GM23338 (cell line): ENCODE measurements around the gene UNKL. TPM values are rescaled to one million over a fixed set of nuclear protein-coding genes. Genes with fewer than 3 reads are reported as not detected.

ENCODE experiments used
- ATAC-seq: fragments of 200-7000 bp; cut with Tn5 transposase; 3 replicates; pipeline ENCODE4 v1.9.1; 2020
- DNase-seq: peaks from one replicate; pipeline ENCODE4 v3.0.0-alpha.2; 2015; ENCODE audit warnings: low spot score
- H2AFZ ChIP-seq: fragments of 200-600 bp; sonication (generic); 2 replicates; pipeline ENCODE4 v1.8.0; 2016; ENCODE audit warnings: antibody characterized with exemption, mild to moderate bottlenecking, moderate library complexity
- H3F3A ChIP-seq: fragments of 200-600 bp; sonication (generic); replicated peaks from 2 replicates; pipeline ENCODE4 v1.8.0; 2017; ENCODE audit warnings: antibody characterized with exemption, mixed run types, low read depth
- H3K27ac ChIP-seq: fragments of 200-600 bp; sonication (generic); 2 replicates; pipeline ENCODE4 v1.6.1; 2016; ENCODE audit warnings: low read depth
- H3K27me3 ChIP-seq: fragments of 200-600 bp; sonication (generic); 2 replicates; pipeline ENCODE4 v1.8.0; 2016; ENCODE audit warnings: mild to moderate bottlenecking, mixed run types, moderate library complexity; ENCODE audit not compliant: insufficient read depth
- H3K36me3 ChIP-seq: fragments of 200-600 bp; sonication (generic); 2 replicates; pipeline ENCODE4 v1.8.0; 2016; ENCODE audit warnings: mild to moderate bottlenecking; ENCODE audit not compliant: insufficient read depth
- H3K4me1 ChIP-seq: fragments of 200-600 bp; sonication (generic); 2 replicates; pipeline ENCODE4 v1.8.0; 2016; ENCODE audit warnings: mild to moderate bottlenecking, moderate library complexity; ENCODE audit not compliant: insufficient read depth
- H3K4me2 ChIP-seq: fragments of 200-600 bp; sonication (generic); 2 replicates; pipeline ENCODE4 v1.7.1; 2017; ENCODE audit warnings: mixed run types
- H3K4me3 ChIP-seq: fragments of 200-600 bp; sonication (generic); 2 replicates; pipeline ENCODE4 v1.6.1; 2016; ENCODE audit warnings: mixed run types
- H3K79me2 ChIP-seq: fragments of 200-600 bp; sonication (generic); replicated peaks from 2 replicates; pipeline ENCODE4 v1.8.0; 2017; ENCODE audit warnings: mild to moderate bottlenecking; ENCODE audit not compliant: insufficient read depth
- H3K9me2 ChIP-seq: fragments of 200-600 bp; sonication (generic); 2 replicates; pipeline ENCODE4 v1.8.0; 2017; ENCODE audit not compliant: insufficient read depth
- H4K20me1 ChIP-seq: fragments of 200-600 bp; sonication (generic); replicated peaks from 2 replicates; pipeline ENCODE4 v1.8.0; 2017; ENCODE audit warnings: mild to moderate bottlenecking; ENCODE audit not compliant: insufficient read depth
- H3K27ac Mint-ChIP-seq: 2 replicates; pipeline ENCODE4 v1.8.0; 2020; ENCODE audit warnings: inconsistent platforms, mild to moderate bottlenecking, moderate library complexity, mixed read lengths
- H3K27me3 Mint-ChIP-seq: 3 replicates; pipeline ENCODE4 v1.8.0; 2022; ENCODE audit warnings: low read depth, mild to moderate bottlenecking, moderate library complexity, mixed read lengths, inconsistent platforms; ENCODE audit not compliant: insufficient read depth, poor library complexity
- H3K36me3 Mint-ChIP-seq: 3 replicates; pipeline ENCODE4 v1.8.0; 2021; ENCODE audit warnings: low read depth, mild to moderate bottlenecking, inconsistent platforms, moderate library complexity, mixed read lengths
- H3K4me1 Mint-ChIP-seq: 3 replicates; pipeline ENCODE4 v1.8.0; 2020; ENCODE audit warnings: mild to moderate bottlenecking, inconsistent platforms, mixed read lengths
- H3K4me3 Mint-ChIP-seq: 3 replicates; pipeline ENCODE4 v1.8.0; 2021; ENCODE audit warnings: moderate library complexity, mild to moderate bottlenecking, inconsistent platforms, mixed read lengths
- H3K9me3 Mint-ChIP-seq: 3 replicates; pipeline ENCODE4 v1.8.0; 2020; ENCODE audit warnings: moderate library complexity, mild to moderate bottlenecking, inconsistent platforms, mixed read lengths
- CREB1 ChIP-seq: fragments of 250-450 bp; sonication (Bioruptor Pico); IDR thresholded peaks from 2 replicates; pipeline ENCODE4 v1.5.0; 2020; ENCODE audit warnings: low read depth, mild to moderate bottlenecking, moderate library complexity
- CTCF ChIP-seq, 2 experiments: fragments of 200-600 bp in 1 of 2; sonication (generic) in 1 of 2; conservative IDR thresholded peaks; 2 replicates each; pipeline versions ENCODE4 v1.5.1 to v1.6.1; 2016 to 2017; ENCODE audit warnings: antibody characterized with exemption in 2 of 2, low read depth in 2 of 2, mild to moderate bottlenecking in 2 of 2, moderate library complexity in 1 of 2
- ETS1 ChIP-seq: IDR thresholded peaks from 2 replicates; pipeline ENCODE4 v1.6.1; 2016; ENCODE audit warnings: antibody characterized with exemption
- EZH2 ChIP-seq: fragments of 200-600 bp; sonication (generic); IDR thresholded peaks from one replicate; pipeline ENCODE4 v1.8.0; 2017; ENCODE audit warnings: antibody characterized with exemption, mild to moderate bottlenecking, low read depth; ENCODE audit not compliant: unreplicated experiment
- EZH2phosphoT487 ChIP-seq: fragments of 200-600 bp; sonication (generic); IDR thresholded peaks from one replicate; pipeline ENCODE4 v1.8.1; 2018; ENCODE audit warnings: antibody characterized with exemption; ENCODE audit not compliant: unreplicated experiment
- NANOG ChIP-seq: IDR thresholded peaks from 2 replicates; pipeline ENCODE4 v1.6.1; 2016; ENCODE audit warnings: antibody characterized with exemption, borderline replicate concordance
- REST ChIP-seq: IDR thresholded peaks from one replicate; pipeline ENCODE4 v1.6.1; 2018; ENCODE audit warnings: antibody characterized with exemption; ENCODE audit not compliant: unreplicated experiment
- STAT1 ChIP-seq: IDR thresholded peaks from one replicate; pipeline ENCODE4 v1.6.1; 2016; ENCODE audit warnings: antibody characterized with exemption; ENCODE audit not compliant: unreplicated experiment
- ZNF114 ChIP-seq: fragments of 250-450 bp; sonication (Bioruptor Pico); IDR thresholded peaks from 2 replicates; pipeline ENCODE4 v1.5.0; 2020; ENCODE audit warnings: mild to moderate bottlenecking, moderate library complexity
- polyA plus RNA-seq: library from polyadenylated mRNA; unstranded; fragments of >200 nt; fragmentation: Nextera tagmentation; extraction: Ambion mirVana; gene quantifications from 2 replicates; pipeline ENCODE4 v1.2.1, GENCODE V29; 2016
- total RNA-seq: library from RNA; depleted of rRNA; stranded (reverse); fragments of >200 nt; shearing (Covaris generic); gene quantifications from 2 replicates; pipeline ENCODE4 v1.2.3, GENCODE V29; 2014

UNKL gene
- total and polyA plus RNA-seq, 2 experiments from 2014 or later, result 16.7 to 28.7 TPM

- TF ChIP-seq EZH2phosphoT487, result no peak
- TF ChIP-seq ZNF114 (CRISPR knock-in tag), result no peak
- no peak for TF ChIP-seq EZH2
- no peak for TF ChIP-seq REST
- TF ChIP-seq ETS1, result no peak
- TF ChIP-seq STAT1, result no peak
- no peak for TF ChIP-seq CTCF (conservative IDR thresholded peaks at IDR 0.05; ENCODE audit: low read depth in 2 of 2)
- TF ChIP-seq CREB1 (CRISPR knock-in tag), result no peak
- H3K36me3 ChIP-seq, result no peaks in the 10 kb centered on the region
- no peak overlapping the region for H3K27ac ChIP-seq
- H3K27me3 Mint-ChIP-seq, result peaks cover 2% of the 10 kb centered on the region
- H3K4me3 Mint-ChIP-seq, result no peak overlapping the region
- no peak overlapping the region for H3K27ac Mint-ChIP-seq
- no peak overlapping the region for H3K4me3 ChIP-seq
- H3K9me2 ChIP-seq, result no peaks in the 10 kb centered on the region
- no peaks in the 10 kb centered on the region for H4K20me1 ChIP-seq
- H2AFZ ChIP-seq, result no peak overlapping the region
- no peaks in the 10 kb centered on the region for H3K27me3 ChIP-seq
- no peaks in the 10 kb centered on the region for H3K4me1 ChIP-seq
- H3K9me3 Mint-ChIP-seq, result no peaks in the 10 kb centered on the region
- H3F3A ChIP-seq, result no peaks in the 10 kb centered on the region
- DNase-seq (no peak), ATAC-seq (peak; percentile 52)
- H3K79me2 ChIP-seq, result no peaks in the 10 kb centered on the region
- no peaks in the 10 kb centered on the region for H3K36me3 Mint-ChIP-seq
- no peaks in the 10 kb centered on the region for H3K4me1 Mint-ChIP-seq
- no peak overlapping the region for H3K4me2 ChIP-seq
Measured at GRCh38 chr16:1443403-1443973, 29.0 kb upstream of the UNKL start.

GRCh38 chr16:1442697-1443096 is 28.2 kb upstream of the UNKL start:
- Mint-ChIP-seq H3K9me3 (no peaks in the 10 kb centered on the region), H3K27ac (no peak overlapping the region), H3K4me1 (no peaks in the 10 kb centered on the region), H3K4me3 (no peak overlapping the region), H3K36me3 (no peaks in the 10 kb centered on the region), H3K27me3 (peaks cover 2% of the 10 kb centered on the region)
- no peak for TF ChIP-seq NANOG
- Histone ChIP-seq H3F3A (no peaks in the 10 kb centered on the region), H3K79me2 (no peaks in the 10 kb centered on the region), H3K4me3 (no peak overlapping the region), H3K9me2 (no peaks in the 10 kb centered on the region), H3K27me3 (no peaks in the 10 kb centered on the region), H3K4me2 (no peak overlapping the region), H4K20me1 (no peaks in the 10 kb centered on the region), H3K27ac (no peak overlapping the region), H3K36me3 (no peaks in the 10 kb centered on the region), H2AFZ (no peak overlapping the region), H3K4me1 (no peaks in the 10 kb centered on the region)
- DNase-seq (no peak), ATAC-seq (no peak)
